T-helper 2 cell treated with Interferon-gamma antibody and Interleukin-4, amounts not matched to agents 100 ng/mL and 5 ng/mL, for 36 hours (primary cell): Measurements from ENCODE around the gene ZKSCAN1. TPM values are rescaled to one million over a fixed set of nuclear protein-coding genes. Genes with fewer than 3 reads are reported as not detected.

ENCODE experiments used
- intact Hi-C: fragments of 100-400 bp; cut with micrococcal nuclease; formaldehyde crosslinking; loops from one replicate; pipeline ENCODE4 v1.15.1; 2023
- total RNA-seq: library from RNA; stranded (reverse); gene quantifications from 2 replicates; pipeline ENCODE4 v1.2.3, GENCODE V29; 2022

ZKSCAN1 gene
- total RNA-seq, 1 donor from 2014 or later: 53.2 TPM

GRCh38 chr7:100000239-100000638, 15.2 kb upstream of the ZKSCAN1 start:
- intact Hi-C loops: no loop called here

GRCh38 chr7:100003711-100004661, 11.4 kb upstream of the ZKSCAN1 start:
- intact Hi-C loops: no loop called here

- intact Hi-C loops: no loop called here
Measured at GRCh38 chr7:100007887-100008286, 7.5 kb upstream of the ZKSCAN1 start.

GRCh38 chr7:100008525-100008924, 6.9 kb upstream of the ZKSCAN1 start:
- intact Hi-C loops: no loop called here

- intact Hi-C loops: loop anchor here (10.0 kb wide), 1 partner anchor 455 kb away; the partner anchor contains the start of genes FAM200A and ZNF655
Measured at GRCh38 chr7:100009952-100010351, 5.4 kb upstream of the ZKSCAN1 start.

- intact Hi-C loops: loop anchor here (10.0 kb wide), 1 partner anchor 456 kb away; the partner anchor contains the start of genes FAM200A and ZNF655
Measured at GRCh38 chr7:100010901-100011300, 4.5 kb upstream of the ZKSCAN1 start.

GRCh38 chr7:100011516-100011915, 3.9 kb upstream of the ZKSCAN1 start:
- intact Hi-C loops: loop anchor here (10.0 kb wide), 1 partner anchor 457 kb away; the partner anchor contains the start of genes FAM200A and ZNF655

GRCh38 chr7:100012385-100013327, 2.7 kb upstream of the ZKSCAN1 start:
- intact Hi-C loops: loop anchor here (10.0 kb wide), 1 partner anchor 458 kb away; the partner anchor contains the start of genes FAM200A and ZNF655

GRCh38 chr7:100013328-100013676, 2.1 kb upstream of the ZKSCAN1 start:
- intact Hi-C loops: loop anchor here (10.0 kb wide), 1 partner anchor 459 kb away; the partner anchor contains the start of genes FAM200A and ZNF655

- intact Hi-C loops: loop anchor here (2.0 to 10.0 kb wide), 2 partner anchors 20 to 462 kb away; partner anchors contain the start of genes FAM200A and ZNF655
Measured at GRCh38 chr7:100016215-100016901, 962 bp downstream of the ZKSCAN1 start.

- intact Hi-C loops: loop anchor here (2.0 to 10.0 kb wide), 2 partner anchors 20 to 462 kb away; partner anchors contain the start of genes FAM200A and ZNF655
Measured at GRCh38 chr7:100017300-100017699, 1.9 kb downstream of the ZKSCAN1 start.

- intact Hi-C loops: loop anchor here (2.0 to 10.0 kb wide), 2 partner anchors 21 to 463 kb away; partner anchors contain the start of genes FAM200A and ZNF655
Measured at GRCh38 chr7:100017875-100018274, 2.5 kb downstream of the ZKSCAN1 start.

GRCh38 chr7:100019908-100020307, 4.5 kb downstream of the ZKSCAN1 start:
- intact Hi-C loops: loop anchor here (10.0 kb wide), 1 partner anchor 465 kb away; the partner anchor contains the start of genes FAM200A and ZNF655

GRCh38 chr7:100021297-100021696, 5.9 kb downstream of the ZKSCAN1 start:
- intact Hi-C loops: no loop called here

- intact Hi-C loops: no loop called here
Measured at GRCh38 chr7:100022621-100023020, 7.2 kb downstream of the ZKSCAN1 start.

- intact Hi-C loops: no loop called here
Measured at GRCh38 chr7:100023526-100023925, 8.1 kb downstream of the ZKSCAN1 start.

GRCh38 chr7:100024020-100024619, 8.7 kb downstream of the ZKSCAN1 start:
- intact Hi-C loops: no loop called here

- intact Hi-C loops: no loop called here
Measured at GRCh38 chr7:100027197-100027596, 11.8 kb downstream of the ZKSCAN1 start.

GRCh38 chr7:100029596-100029995, 14.2 kb downstream of the ZKSCAN1 start:
- intact Hi-C loops: no loop called here

GRCh38 chr7:100033526-100033925, 18.1 kb downstream of the ZKSCAN1 start:
- intact Hi-C loops: no loop called here
